ENCODE data around the gene AKT1.
"Not testable (repeated sequence)": the region's sequence is repeated elsewhere in the genome, so short reads cannot be mapped to it uniquely, and the experiment has no call there.

AKT1 gene

DNA sequence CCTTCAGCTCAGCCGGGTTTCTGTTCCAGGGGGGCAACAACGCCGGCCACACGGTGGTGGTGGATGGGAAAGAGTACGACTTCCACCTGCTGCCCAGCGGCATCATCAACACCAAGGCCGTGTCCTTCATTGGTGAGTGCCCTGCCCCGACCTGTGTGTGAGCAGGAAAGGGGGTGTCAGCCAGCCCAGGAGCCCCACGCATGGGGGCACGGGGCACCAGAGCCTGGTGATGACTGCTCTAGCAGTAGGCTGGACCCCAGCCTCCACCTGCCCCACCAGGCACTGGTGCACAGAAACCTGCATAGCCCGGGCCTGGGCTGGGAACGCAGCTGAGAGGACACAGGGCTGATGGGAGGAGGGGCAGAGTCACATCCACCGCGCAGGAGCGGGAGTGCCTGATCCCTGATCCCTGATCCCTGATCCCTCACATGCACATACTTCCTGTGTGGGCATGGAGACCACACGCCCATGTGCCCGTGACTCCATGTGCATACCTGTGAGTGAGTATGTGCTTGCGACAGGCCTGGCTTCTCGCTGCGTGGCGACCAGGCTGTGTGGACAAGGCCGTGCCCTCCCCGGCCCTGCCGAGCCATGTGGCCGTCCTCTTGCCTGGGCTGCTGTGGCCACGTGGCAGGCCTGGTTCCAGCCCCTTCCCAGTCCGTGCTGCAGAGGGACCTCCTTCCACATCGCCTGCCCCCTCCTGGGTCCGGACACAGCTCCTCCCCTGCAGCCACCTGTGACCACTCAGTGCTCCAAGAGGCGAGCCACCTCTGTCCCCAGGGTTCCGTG is 60.4 kb downstream of the AKT1 start:
- no peak for DNase-seq

DNA sequence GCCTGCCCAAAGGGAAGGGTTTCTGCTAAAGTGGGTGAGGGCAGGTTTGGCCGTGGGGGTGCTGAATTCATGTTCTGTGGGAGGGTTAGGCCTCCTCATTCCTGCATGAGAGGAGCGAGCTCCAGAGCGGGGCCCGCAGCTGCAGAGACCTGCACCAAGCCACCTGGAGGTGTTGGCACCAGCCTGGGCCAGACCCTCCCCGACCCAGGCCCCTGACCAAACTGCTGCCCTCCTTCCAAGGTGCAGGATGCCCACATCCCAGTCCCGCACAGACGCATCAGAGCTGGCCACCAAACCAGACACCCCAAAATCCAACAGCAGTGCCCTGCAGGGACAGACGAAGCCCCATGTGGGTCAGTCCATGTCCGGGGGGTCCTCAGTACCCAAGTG is 61.0 kb downstream of the AKT1 start:
- DNase-seq = no peak

GRCh38 chr14:104734051-104734587 is 61.4 kb downstream of the AKT1 start:
- DNase-seq = no peak

DNA sequence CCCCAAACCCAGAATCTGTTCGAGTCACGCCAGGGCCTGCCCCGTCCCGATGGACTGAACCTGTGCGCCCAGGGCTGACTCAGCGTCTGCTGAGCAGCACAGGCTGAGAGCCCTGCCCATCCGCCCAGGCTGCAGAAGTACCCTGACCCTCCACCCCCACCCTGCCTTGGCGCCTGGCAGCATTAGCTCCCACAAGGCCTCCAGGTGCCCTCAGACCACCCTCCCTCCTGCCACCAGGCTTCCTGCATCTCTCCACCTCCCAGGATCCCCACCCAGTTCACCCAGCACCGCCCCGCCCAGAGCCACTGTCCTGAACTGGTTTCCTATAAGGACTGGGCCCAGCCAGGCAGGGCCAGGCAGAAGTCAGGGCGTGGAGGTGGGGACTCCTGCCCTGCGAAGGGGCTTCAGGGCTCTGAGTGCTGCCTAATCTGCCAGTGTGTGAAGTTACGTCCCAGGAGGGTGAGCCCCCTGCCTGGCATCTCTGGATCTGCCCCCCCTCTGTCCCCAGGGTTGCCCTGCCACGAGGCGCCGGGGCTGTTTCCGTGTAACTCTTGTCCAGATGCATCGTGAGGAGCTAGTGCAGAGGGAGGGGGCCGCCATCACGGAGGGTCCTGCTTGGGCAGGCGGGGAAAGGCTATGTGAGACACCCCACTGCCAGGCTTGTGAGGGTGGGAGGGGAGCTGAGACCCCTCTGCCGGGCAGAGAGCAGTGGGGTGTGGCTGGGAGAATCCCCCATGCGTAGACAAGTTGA is 62.4 kb downstream of the AKT1 start:
- no peak for DNase-seq

GRCh38 chr14:104732355-104732804 is 63.2 kb downstream of the AKT1 start:
- DNase-seq = no peak

GRCh38 chr14:104731320-104732294 is 63.9 kb downstream of the AKT1 start:
- DNase-seq = no peak

GRCh38 chr14:104730487-104730886 is 65.1 kb downstream of the AKT1 start:
- no peak for DNase-seq

GRCh38 chr14:104729835-104730181 is 65.7 kb downstream of the AKT1 start:
- DNase-seq = no peak

DNA sequence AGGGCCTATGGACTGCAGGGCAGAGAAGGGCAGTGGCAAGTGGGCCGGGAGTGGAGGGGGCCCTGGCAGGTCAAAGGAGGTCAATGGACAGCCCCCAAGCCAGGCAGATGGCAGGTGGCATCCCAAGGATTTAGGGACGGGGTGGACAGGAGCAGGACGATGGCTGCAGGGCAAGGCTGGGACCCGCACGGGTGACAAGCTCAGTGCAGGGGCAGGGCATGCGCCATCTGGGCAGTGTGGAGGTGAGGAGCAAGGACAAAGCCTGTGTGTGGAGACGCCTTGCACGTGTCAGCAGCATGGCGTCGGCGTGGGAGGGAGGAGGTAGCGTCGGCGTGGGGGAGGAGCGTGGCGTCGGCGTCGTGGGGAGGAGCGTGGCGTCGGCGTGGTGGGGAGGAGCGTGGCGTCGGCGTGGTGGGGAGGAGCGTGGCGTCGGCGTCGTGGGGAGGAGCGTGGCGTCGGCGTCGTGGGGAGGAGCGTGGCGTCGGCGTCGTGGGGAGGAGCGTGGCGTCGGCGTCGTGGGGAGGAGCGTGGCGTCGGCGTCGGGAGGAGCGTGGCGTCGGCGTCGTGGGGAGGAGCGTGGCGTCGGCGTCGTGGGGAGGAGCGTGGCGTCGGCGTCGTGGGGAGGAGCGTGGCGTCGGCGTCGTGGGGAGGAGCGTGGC is 66.2 kb downstream of the AKT1 start:
- not testable (repeated sequence) for DNase-seq

DNA sequence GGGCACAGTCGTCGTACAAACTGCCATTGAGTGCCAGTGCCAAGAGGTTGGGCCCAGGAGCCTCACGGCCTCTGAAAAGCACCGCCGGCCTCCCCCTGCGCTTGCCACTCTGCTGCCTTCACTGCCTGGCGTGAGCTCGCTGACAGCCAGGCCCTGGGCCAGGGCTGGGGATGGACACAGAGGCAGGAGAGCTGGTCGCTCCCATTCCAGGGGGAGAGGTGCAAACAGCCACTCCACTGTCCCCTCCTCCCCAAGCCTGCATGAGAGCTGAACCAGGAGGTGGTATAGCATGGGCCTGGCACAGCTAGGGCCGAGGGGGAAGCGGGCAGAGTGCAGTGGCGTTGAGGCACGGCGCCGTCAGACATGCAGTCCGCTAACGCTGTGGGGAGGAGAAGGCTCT is 66.9 kb downstream of the AKT1 start:
- no peak for DNase-seq

- DNase-seq = no peak
These were observed 68.7 kb downstream of the AKT1 start for GRCh38 chr14:104726600-104727451.

- no peak for DNase-seq
These were observed 69.6 kb downstream of the AKT1 start for GRCh38 chr14:104725772-104726548.

GRCh38 chr14:104724981-104725771 is 70.4 kb downstream of the AKT1 start:
- no peak for DNase-seq

DNA sequence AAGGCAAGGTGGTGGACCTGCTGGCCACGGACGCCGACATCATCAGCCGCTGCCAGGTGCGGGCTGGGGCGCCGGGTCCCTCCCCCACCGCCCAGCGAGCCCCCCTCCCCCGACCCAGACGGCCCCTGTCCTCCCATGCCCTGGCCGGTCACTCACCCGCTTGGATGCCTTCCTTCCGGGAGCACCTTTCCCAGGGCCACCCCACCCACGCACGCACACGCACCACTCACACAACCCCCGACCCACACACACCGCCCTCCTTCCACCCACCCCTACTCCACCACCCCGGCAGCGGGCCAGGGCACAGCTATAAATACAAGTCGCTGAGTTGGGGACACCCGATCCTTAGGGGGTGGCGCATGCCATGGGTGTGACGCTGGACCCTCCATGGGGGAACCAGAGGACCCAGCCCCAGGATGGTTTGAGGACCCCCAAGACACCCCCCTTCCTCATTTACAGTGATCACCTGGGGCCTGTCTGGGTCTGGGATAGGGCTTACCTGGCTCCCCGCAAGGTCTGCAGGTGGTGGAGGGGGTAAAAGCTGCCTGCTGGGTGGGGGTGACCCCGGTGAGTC is 71.1 kb downstream of the AKT1 start:
- DNase-seq = peak in 1 of 2 donors; percentile 39

GRCh38 chr14:104723651-104724406 is 71.7 kb downstream of the AKT1 start, which contains the start of gene ADSS1:
Gene ADSS1, plus strand, starts transcription at chr14:104724229. Its CDS starts 42 bp downstream, at chr14:104724271.
- peak in 1 of 2 donors; percentile 50 for DNase-seq

DNA sequence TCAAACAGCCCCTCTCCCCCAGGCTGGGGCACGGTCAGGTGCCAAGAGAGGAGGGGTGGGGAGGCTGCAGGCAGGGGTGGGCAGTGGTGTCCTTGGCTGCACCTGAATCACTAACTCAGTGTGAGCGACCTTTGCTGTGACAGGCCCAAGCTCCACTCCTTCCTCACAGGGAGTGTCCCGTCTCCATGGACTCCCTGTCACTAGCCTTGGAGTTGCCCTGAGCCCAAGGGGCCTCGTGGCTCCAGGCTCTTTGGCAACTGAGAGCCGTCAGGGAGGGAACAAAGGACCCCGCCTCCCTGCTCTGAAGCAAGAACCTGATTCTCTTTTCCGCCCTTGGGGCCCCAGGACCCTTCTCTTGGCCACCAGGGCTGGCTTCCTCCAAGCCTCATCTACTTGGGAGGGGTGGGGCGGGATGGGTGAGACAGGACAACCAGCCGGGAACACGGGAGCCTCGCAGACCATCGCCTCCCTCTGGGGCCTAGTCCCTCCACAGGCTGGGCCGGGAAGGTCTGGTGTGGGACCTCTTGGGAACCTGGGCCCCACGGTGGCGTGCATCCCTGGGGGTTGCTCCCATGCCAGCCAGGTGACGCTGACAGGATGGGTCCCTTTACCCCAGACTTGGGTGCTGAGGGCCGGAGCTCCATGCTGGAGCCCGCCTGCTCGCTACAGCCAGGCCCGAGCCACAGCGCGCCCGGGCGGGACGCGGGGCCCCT is 72.5 kb downstream of the AKT1 start:
- peak in 1 of 2 donors; percentile 36 for DNase-seq
